HG03442 (cell line): Measurements from ENCODE around the gene CYSLTR2.
"Not testable (repeated sequence)": the region's sequence is repeated elsewhere in the genome, so short reads cannot be mapped to it uniquely, and the experiment has no call there.

Source experiments
- ATAC-seq: cut with Tn5 transposase; IDR thresholded peaks from one replicate; pipeline ENCODE4 v1.9.1; 2021; ENCODE audit warnings: mild to moderate bottlenecking, moderate library complexity; ENCODE audit not compliant: unreplicated experiment

The CYSLTR2 gene

DNA sequence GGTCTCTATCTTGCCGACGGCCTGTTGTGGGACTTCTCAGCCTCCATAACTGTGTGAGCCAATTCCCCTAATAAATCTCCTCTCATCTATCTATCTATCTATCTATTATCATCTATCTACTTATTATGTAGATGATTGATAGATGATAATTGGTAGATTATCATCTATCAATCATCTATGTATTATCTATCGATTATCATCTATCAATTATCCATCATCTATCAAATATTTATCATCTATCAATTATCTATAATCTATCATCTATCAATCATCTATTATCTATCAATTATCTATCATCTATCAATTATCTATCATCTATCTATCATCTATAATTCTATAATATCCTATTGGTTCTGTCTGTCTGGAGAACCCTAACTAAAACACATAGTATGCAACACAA lies 33.5 kb downstream of the CYSLTR2 start:
- no peak for ATAC-seq

GRCh38 chr13:48693998-48694397 lies 40.3 kb downstream of the CYSLTR2 start:
- no peak for ATAC-seq

DNA sequence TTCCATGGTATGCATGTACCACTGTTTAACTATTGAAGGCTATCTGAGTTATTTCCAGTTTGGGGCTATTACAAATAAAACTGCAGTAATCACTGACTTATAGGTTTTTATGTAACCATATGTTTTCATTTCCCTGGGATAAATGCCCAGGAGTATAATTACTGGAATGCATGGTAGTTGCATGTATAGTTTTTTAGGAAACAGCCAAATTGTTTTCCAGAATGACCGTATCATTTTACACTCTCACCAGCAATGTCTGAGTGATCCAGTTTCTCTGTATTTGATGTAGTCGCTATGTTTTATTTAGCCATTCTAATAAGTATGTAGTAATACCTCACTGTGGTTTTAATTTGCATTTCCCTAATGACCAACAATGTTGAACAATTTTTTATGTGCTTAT lies 42.0 kb downstream of the CYSLTR2 start:
- no peak for ATAC-seq

- ATAC-seq, result not testable (repeated sequence)
Observed at GRCh38 chr13:48696676-48697075, 42.9 kb downstream of the CYSLTR2 start.

- ATAC-seq, result no peak
Observed at GRCh38 chr13:48707405-48707804, 53.7 kb downstream of the CYSLTR2 start.

- no peak for ATAC-seq
Observed at GRCh38 chr13:48708764-48709163, 55.0 kb downstream of the CYSLTR2 start.

DNA sequence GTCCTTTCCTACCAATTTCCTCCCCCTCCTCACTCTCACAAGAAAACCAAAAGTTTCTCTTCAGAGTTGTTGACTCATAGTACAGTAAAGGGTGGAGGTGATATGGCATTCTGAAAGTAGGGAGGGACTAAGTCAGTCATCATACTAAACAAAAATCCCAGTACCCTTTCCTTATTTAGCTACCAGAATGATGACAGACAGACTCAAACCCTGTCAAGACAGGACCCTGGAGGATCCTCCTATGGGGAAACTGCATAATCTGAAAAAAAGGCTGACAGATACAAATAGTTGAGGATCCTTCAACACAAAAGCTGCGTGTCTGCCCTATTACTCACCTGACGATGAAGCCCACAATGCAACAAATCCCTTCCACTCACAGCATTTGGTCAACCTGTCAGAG lies 55.5 kb downstream of the CYSLTR2 start:
- ATAC-seq, result no peak

DNA sequence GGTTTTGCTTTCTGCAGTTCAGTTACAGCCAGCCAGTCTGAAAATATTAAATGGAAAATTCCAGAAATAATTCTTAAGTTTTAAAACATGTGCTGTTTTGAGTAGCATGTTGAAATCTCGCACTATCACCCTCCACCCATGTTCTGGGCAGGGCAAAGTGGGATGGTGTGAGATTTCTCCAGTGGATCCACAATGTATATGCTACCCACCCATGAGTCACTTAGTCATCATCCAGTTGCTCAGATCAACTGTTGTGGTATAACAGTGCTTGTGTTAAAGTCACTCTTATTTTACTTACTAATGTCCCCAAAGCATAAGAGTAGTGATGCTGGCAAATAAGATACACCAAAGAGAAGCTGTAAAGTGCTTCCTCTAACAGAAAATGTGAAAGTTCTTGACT lies 56.4 kb downstream of the CYSLTR2 start:
- no peak for ATAC-seq

GRCh38 chr13:48712141-48712540 lies 58.4 kb downstream of the CYSLTR2 start:
- ATAC-seq, result no peak

DNA sequence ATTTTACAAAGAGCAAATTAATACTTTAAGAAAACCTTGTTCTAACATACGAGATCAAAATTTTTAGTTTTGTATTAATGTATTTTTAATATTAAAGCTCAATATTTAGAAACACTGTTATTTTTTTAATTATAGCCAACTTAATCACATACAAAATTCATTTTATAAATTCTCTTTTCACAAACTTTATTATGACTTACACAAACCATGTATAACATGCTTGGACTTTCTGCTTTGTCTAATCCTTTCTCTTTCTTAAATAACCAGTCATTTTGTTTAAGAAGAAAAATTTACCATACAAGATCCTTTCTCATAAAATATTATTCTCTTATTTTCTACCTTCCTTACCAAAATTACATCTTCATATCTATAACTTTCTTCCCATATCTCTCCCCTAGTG lies 62.2 kb downstream of the CYSLTR2 start:
- ATAC-seq, result no peak

GRCh38 chr13:48720621-48721020 lies 66.9 kb downstream of the CYSLTR2 start:
- ATAC-seq, result no peak

GRCh38 chr13:48723168-48723567 lies 69.4 kb downstream of the CYSLTR2 start:
- ATAC-seq, result no peak

DNA sequence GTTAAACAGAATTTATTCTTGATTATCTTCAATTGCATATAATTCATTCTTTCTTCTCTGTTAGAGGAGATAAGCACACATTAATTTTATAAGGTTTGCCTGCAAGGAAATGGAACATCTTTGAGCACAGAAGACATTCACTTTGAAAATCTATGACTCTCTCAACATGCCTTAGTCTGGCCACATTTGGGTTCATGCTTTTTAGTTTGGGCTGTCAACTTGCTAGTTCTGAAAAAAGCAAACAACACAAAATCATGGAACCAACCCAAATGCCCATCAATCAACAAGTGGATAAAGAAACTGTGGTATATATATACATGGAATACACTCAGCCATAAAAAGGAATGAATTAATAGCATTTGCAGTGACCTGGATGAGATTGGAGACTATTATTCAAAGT lies 71.5 kb downstream of the CYSLTR2 start:
- no peak for ATAC-seq

GRCh38 chr13:48726711-48727110 lies 73.0 kb downstream of the CYSLTR2 start:
- no peak for ATAC-seq

DNA sequence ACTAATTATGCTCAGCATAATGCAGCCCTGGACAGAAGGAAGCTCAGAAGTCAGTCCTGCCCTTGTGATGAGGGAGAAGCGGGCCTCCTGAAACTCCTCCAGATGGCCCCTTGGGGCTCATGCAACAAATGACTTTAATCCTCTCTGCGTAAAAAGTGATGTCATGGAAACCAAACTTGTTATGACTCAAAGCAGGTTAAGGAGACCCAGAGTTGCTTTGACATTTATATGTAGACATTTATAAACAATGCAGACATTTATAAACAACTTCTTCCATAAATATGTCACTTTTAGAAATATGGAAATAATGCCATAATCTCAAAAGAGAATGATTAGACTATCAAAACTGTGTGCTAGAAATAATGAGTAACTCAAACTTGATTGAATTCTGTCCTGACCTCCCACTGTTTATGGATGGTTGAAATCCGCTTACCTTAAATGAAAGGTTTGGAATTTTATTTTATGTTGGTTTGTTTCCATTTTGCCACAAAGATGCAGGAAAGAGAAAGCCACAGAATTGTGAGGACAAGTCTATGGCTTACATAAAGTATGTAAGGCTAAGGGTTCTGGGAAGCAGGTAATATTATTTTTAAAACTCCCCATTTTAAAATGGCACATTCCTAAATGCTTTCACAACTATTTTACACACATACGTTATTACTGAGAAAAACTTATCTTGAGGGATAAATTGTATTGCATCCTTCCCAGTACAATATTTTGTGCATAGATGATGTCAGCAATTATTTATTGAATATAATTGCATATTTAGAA lies 73.7 kb downstream of the CYSLTR2 start:
- ATAC-seq, result no peak

- ATAC-seq, result no peak
Observed at GRCh38 chr13:48728226-48728625, 74.5 kb downstream of the CYSLTR2 start.

DNA sequence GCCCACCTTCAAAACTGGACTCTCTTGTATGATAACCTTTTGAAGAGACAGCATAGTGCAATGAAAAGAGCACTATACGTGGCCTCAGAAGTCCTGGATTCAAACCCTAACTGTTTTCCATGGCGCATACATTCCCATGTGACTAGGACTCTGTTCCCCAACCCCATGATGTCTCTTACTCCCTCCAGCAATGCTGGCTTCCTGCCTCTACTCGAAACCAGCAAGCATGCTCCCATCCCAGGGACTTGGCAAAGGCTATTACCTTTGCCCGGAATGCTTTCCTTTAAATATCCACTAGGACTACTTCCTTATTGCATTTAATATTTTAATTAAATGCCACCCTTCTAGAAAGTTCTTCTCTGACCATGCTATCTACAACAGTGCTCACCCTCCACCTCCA lies 75.1 kb downstream of the CYSLTR2 start:
- no peak for ATAC-seq

DNA sequence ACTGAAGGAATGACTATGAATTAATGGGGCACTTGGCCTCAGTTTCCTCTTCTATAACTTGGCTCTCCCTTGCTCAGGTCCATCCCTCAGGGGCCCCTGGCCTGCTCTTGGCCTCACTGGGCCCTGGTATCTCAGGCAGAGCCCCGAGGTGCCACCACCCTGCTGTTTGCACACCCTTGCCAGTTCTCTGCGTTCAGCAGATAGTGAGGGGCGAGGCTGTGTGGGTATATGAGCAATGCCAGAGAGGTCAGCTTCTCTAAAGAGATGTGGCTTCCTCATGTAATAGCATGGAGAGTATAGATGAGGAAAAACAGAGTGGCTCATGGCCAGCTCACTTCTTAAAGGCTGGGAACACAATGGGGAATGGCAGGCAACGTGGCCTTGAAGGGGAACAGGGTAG lies 76.1 kb downstream of the CYSLTR2 start:
- ATAC-seq, result no peak

DNA sequence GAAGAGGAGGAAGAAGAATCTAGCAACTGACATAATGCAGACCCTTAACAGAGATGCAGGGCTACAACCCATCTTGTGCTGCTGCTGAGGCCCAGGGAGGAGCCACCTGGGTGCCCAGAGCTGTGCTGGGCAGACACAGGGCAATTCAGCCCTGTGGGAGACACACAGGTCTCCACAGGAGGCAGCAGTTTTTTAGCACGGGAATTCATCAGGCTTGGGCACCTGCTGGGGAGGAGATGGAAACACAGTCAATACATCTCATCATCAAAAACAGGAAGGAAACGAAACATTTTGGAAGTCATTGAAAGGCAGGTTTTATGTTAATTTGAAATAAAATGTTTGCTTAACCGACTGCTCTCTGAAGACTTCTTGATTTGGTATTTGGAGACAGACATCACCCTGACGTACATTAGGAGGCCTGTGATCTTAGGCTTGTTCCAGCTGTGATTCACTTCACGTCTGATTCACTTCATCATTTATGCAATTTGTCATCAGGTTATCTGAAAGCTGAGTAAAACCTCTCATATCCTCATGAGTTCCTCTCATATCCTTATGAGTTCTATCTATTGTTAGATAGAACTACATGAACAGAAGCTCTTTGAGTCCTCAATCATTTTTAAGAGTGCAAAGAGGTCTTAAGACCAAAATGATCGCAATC lies 77.4 kb downstream of the CYSLTR2 start:
- ATAC-seq, result no peak

- peak; percentile 68 for ATAC-seq
Observed at GRCh38 chr13:48731957-48732569, 78.3 kb downstream of the CYSLTR2 start.

DNA sequence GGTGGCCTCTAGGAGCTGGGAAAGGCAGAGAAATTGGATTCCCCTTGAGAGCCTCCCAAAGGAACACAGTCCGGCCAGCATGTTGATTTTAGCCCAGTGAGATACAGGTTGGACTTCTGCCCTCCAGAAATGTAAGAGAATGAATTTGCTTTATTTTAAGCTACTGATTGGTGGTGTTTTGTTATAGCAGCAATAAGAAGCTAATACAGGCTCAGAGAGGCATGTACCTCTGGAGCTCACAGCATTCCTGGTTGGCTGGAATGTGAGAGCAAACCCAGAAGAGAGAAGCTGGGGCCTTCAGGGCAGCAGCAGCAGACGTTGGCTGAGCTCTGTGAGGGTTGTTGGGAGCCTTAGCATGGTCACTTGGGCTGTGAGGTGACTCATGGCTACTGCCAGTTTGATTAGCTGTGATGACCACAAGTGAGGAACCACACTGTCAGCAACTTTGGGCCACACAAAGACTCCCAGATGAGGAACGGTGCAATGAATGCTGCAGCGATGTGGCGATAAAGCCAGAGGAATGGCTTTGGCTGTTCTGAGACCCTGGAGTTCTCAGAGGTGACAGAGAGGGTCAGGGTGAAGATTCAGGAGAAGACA lies 80.1 kb downstream of the CYSLTR2 start:
- ATAC-seq, result no peak

DNA sequence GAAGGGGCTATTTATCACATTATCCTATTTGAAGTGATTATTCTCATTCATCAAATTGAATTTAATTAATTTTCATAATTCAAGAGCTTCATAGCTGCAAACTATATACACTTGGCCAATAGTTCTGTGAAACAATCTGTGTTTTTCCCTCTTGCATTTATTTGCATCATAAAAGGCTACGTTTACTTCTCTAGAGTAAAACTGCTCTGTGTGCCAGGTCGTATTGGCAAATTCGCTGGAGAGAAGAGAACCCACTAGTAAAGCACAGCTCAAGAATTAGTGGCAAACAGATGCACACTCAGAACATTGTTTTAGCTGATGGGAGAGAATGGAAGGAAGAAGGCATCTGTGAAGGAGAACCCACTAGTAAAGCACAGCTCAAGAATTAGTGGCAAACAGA lies 81.8 kb downstream of the CYSLTR2 start:
- no peak for ATAC-seq
